A549 (cell line): ENCODE results near the gene GNL3L. TPM values are rescaled to one million over a fixed set of nuclear protein-coding genes. Genes with fewer than 3 reads are reported as not detected.
"Not testable (repeated sequence)": the region's sequence is repeated elsewhere in the genome, so short reads cannot be mapped to it uniquely, and the experiment has no call there.

Source experiments
- ATAC-seq, 2 experiments: fragments of 200-7000 bp in 1 of 2; fragments of >200 bp in 1 of 2; cut with Nextera tagmentation in 1 of 2; cut with Tn5 transposase in 1 of 2; 3 replicates each; pipeline versions ENCODE4 v1.8.0 to v1.9.1; 2018 to 2020; ENCODE audit warnings: mild to moderate bottlenecking in 1 of 2, moderate library complexity in 1 of 2
- CTCF ChIA-PET: fragments of 300-600 bp; sonication (Branson Sonifier 250); formaldehyde crosslinking; extraction: SDS; loops from one replicate; lab custom pipeline; 2021; ENCODE audit warnings: antibody characterized with exemption, inconsistent platforms; lab: Yijun Ruan, JAX
- POLR2A ChIA-PET: fragments of 350-600 bp; formaldehyde crosslinking; extraction: SDS; loops from one replicate; lab custom pipeline; 2021; ENCODE audit warnings: antibody characterized with exemption, inconsistent platforms; lab: Yijun Ruan, JAX
- DNase-seq, 2 experiments: peaks; one replicate each; pipeline versions ENCODE4 v3.0.0 to v3.0.0-alpha.2; 2011 to 2016; ENCODE audit warnings: low read depth in 1 of 2, low spot score in 1 of 2
- FAIRE-seq: peaks from 2 replicates; lab custom pipeline; 2011; peaks lifted over from hg19 to GRCh38; lab: Jason Lieb, UNC
- H3K27ac ChIP-seq, 2 experiments: fragments of >200 bp; sonication (Bioruptor Twin); formaldehyde crosslinking; 3 replicates each; pipeline ENCODE4 v1.5.1; 2016 to 2017
- H3K4me1 ChIP-seq: fragments of >200 bp; sonication (Bioruptor Twin); formaldehyde crosslinking; 3 replicates; pipeline ENCODE4 v1.6.1; 2016
- H3K4me2 ChIP-seq: fragments of >200 bp; sonication (Bioruptor Twin); formaldehyde crosslinking; 3 replicates; pipeline ENCODE4 v1.6.1; 2016
- H3K4me3 ChIP-seq: fragments of >200 bp; sonication (Bioruptor Twin); formaldehyde crosslinking; 3 replicates; pipeline ENCODE4 v1.5.1; 2016
- H3K9me3 ChIP-seq: fragments of >200 bp; sonication (Bioruptor Twin); formaldehyde crosslinking; 3 replicates; pipeline ENCODE4 v1.6.1; 2016
- CEBPB ChIP-seq, 2 experiments: fragments of >200 bp in 1 of 2; sonication (Bioruptor Twin) in 1 of 2; formaldehyde crosslinking in 1 of 2; IDR thresholded peaks; 2 replicates each; pipeline ENCODE4 v1.6.1; 2012 to 2016
- CHD4 ChIP-seq: fragments of 200-600 bp; sonication (generic); IDR thresholded peaks from 2 replicates; pipeline ENCODE4 v1.6.1; 2016; ENCODE audit warnings: antibody characterized with exemption, mild to moderate bottlenecking, borderline replicate concordance
- HEYL ChIP-seq: fragments of 250-450 bp; sonication (Bioruptor Pico); IDR thresholded peaks from 2 replicates; pipeline ENCODE4 v1.8.0; 2021; ENCODE audit warnings: mild to moderate bottlenecking, moderate library complexity
- JUNB ChIP-seq: fragments of >200 bp; sonication (Bioruptor Twin); formaldehyde crosslinking; IDR thresholded peaks from 2 replicates; pipeline ENCODE4 v1.6.1; 2016
- MAFK ChIP-seq: fragments of 450-650 bp; IDR thresholded peaks from 2 replicates; pipeline ENCODE4 v1.6.1; 2014; ENCODE audit not compliant: partially characterized antibody
- MAZ ChIP-seq: fragments of 150-350 bp; IDR thresholded peaks from 2 replicates; pipeline ENCODE4 v1.6.1; 2014; ENCODE audit warnings: antibody characterized with exemption, low read depth, low read length, borderline replicate concordance
- RAD21 ChIP-seq, 2 experiments: fragments of >200 bp in 1 of 2; sonication (Bioruptor Twin) in 1 of 2; formaldehyde crosslinking in 1 of 2; IDR thresholded peaks in 1 of 2; conservative IDR thresholded peaks in 1 of 2; 2 replicates in 1 of 2; 3 replicates in 1 of 2; pipeline ENCODE4 v1.6.1; 2012 to 2018; ENCODE audit warnings: inconsistent platforms in 1 of 2
- RCOR1 ChIP-seq: fragments of 150-350 bp; IDR thresholded peaks from 2 replicates; pipeline ENCODE4 v1.6.1; 2014; ENCODE audit warnings: antibody characterized with exemption, low read length, low read depth
- SMC3 ChIP-seq: fragments of >200 bp; sonication (Bioruptor Twin); formaldehyde crosslinking; IDR thresholded peaks from 3 replicates; pipeline ENCODE4 v1.6.1; 2018; ENCODE audit warnings: inconsistent platforms
- ZC3H11A ChIP-seq: fragments of 450-650 bp; IDR thresholded peaks from 2 replicates; pipeline ENCODE4 v1.6.1; 2014; ENCODE audit warnings: antibody characterized with exemption, mild to moderate bottlenecking
- ZFP36 ChIP-seq: fragments of 450-650 bp; IDR thresholded peaks from 2 replicates; pipeline ENCODE4 v1.6.1; 2014; ENCODE audit warnings: borderline replicate concordance; ENCODE audit not compliant: partially characterized antibody
- WGBS: methylation state at CpG from one replicate; pipeline ENCODE4 v1.1.6; 2017; ENCODE audit errors: missing lambda C conversion rate; 5-methylcytosine and 5-hydroxymethylcytosine counted together
- polyA plus RNA-seq, 4 experiments: library from polyadenylated mRNA; depleted of rRNA in 3 of 4; stranded (reverse); fragments of >200 nt; fragmentation: RNase III in 1 of 4; extraction: RNeasy Plus Mini Kit Qiagen cat#74134 plus additional on column Dnase treatment in 1 of 4; gene quantifications; 2 replicates in 3 of 4; 3 replicates in 1 of 4; pipeline ENCODE4 v1.2.3, GENCODE V29; 2011 to 2017
- TF ChIP-seq, protein P1 (sequence below): fragments of >200 bp; sonication (Bioruptor Twin); formaldehyde crosslinking; IDR thresholded peaks from 3 replicates; pipeline ENCODE4 v1.6.1; 2016
- TF ChIP-seq, protein P2 (sequence below): fragments of 200-600 bp; sonication (generic); IDR thresholded peaks from 2 replicates; pipeline ENCODE4 v1.6.1; 2016; ENCODE audit warnings: antibody characterized with exemption, mild to moderate bottlenecking, moderate library complexity
- TF ChIP-seq, protein P3 (sequence below): fragments of >200 bp; sonication (Bioruptor Twin); formaldehyde crosslinking; IDR thresholded peaks from 3 replicates; pipeline ENCODE4 v1.5.1; 2016
- TF ChIP-seq, protein P4 (sequence below): fragments of 250-450 bp; sonication (Bioruptor Pico); IDR thresholded peaks from 2 replicates; pipeline ENCODE4 v1.5.0; 2021; ENCODE audit warnings: mild to moderate bottlenecking, moderate library complexity, borderline replicate concordance

The GNL3L gene
- polyA plus RNA-seq, 2 of the 4 experiments (the other 2 are of a cell fraction), result 20.7 to 51.9 TPM

DNA sequence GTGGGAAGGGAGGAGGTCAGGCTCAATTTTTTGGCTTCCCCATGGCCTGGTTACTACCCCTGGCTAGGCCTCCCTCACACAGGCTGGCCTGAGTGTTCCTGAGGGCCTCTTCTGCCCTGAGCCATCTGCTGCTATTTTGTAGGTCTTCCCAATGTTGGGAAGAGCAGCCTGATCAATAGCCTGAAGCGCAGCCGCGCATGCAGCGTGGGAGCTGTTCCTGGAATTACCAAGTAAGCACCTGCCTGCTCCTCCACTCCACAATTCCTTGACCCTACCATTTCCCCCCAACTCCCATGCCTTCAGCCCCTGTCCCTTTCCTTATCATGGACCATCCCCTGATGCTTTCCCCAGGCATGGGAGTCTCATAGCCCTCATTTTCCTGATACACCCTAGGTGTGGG lies 20.8 kb downstream of the GNL3L start:
- POLR2A ChIA-PET, result interaction anchor here (0.9 kb wide), 1 partner anchor 21 kb away, joined by 4 read pairs; the partner anchor contains the start of gene GNL3L
- H3K4me1 ChIP-seq, result no peaks in the 10 kb centered on the region
- 97% methylated on average over 4 of the region's 4 CpGs for WGBS
- DNase-seq (no peak), ATAC-seq (no peak; a peak in 1 of 6 replicates), FAIRE-seq (no peak)
- no peak overlapping the region for H3K27ac ChIP-seq
- CTCF ChIA-PET, result no interaction called here
- H3K9me3 ChIP-seq, result no peaks in the 10 kb centered on the region
- H3K4me2 ChIP-seq, result no peak overlapping the region
- TF ChIP-seq, protein P1, sequence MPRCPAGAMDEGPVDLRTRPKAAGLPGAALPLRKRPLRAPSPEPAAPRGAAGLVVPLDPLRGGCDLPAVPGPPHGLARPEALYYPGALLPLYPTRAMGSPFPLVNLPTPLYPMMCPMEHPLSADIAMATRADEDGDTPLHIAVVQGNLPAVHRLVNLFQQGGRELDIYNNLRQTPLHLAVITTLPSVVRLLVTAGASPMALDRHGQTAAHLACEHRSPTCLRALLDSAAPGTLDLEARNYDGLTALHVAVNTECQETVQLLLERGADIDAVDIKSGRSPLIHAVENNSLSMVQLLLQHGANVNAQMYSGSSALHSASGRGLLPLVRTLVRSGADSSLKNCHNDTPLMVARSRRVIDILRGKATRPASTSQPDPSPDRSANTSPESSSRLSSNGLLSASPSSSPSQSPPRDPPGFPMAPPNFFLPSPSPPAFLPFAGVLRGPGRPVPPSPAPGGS, result no peak
- TF ChIP-seq CEBPB (IDR thresholded peaks at IDR 0.05) (no peak), CHD4 (no peak), MAFK (no peak), JUNB (no peak), RCOR1 (no peak), RAD21 (conservative IDR thresholded peaks at IDR 0.05 in 1 of 2, IDR thresholded peaks at IDR 0.05 in 1 of 2) (no peak), MAZ (no peak), HEYL (CRISPR knock-in tag) (no peak), ZC3H11A (no peak)
- TF ChIP-seq, protein P2, sequence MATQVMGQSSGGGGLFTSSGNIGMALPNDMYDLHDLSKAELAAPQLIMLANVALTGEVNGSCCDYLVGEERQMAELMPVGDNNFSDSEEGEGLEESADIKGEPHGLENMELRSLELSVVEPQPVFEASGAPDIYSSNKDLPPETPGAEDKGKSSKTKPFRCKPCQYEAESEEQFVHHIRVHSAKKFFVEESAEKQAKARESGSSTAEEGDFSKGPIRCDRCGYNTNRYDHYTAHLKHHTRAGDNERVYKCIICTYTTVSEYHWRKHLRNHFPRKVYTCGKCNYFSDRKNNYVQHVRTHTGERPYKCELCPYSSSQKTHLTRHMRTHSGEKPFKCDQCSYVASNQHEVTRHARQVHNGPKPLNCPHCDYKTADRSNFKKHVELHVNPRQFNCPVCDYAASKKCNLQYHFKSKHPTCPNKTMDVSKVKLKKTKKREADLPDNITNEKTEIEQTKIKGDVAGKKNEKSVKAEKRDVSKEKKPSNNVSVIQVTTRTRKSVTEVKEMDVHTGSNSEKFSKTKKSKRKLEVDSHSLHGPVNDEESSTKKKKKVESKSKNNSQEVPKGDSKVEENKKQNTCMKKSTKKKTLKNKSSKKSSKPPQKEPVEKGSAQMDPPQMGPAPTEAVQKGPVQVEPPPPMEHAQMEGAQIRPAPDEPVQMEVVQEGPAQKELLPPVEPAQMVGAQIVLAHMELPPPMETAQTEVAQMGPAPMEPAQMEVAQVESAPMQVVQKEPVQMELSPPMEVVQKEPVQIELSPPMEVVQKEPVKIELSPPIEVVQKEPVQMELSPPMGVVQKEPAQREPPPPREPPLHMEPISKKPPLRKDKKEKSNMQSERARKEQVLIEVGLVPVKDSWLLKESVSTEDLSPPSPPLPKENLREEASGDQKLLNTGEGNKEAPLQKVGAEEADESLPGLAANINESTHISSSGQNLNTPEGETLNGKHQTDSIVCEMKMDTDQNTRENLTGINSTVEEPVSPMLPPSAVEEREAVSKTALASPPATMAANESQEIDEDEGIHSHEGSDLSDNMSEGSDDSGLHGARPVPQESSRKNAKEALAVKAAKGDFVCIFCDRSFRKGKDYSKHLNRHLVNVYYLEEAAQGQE, result no peak
- TF ChIP-seq, protein P3, sequence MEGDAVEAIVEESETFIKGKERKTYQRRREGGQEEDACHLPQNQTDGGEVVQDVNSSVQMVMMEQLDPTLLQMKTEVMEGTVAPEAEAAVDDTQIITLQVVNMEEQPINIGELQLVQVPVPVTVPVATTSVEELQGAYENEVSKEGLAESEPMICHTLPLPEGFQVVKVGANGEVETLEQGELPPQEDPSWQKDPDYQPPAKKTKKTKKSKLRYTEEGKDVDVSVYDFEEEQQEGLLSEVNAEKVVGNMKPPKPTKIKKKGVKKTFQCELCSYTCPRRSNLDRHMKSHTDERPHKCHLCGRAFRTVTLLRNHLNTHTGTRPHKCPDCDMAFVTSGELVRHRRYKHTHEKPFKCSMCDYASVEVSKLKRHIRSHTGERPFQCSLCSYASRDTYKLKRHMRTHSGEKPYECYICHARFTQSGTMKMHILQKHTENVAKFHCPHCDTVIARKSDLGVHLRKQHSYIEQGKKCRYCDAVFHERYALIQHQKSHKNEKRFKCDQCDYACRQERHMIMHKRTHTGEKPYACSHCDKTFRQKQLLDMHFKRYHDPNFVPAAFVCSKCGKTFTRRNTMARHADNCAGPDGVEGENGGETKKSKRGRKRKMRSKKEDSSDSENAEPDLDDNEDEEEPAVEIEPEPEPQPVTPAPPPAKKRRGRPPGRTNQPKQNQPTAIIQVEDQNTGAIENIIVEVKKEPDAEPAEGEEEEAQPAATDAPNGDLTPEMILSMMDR, result no peak
- no peak overlapping the region for H3K4me3 ChIP-seq

DNA sequence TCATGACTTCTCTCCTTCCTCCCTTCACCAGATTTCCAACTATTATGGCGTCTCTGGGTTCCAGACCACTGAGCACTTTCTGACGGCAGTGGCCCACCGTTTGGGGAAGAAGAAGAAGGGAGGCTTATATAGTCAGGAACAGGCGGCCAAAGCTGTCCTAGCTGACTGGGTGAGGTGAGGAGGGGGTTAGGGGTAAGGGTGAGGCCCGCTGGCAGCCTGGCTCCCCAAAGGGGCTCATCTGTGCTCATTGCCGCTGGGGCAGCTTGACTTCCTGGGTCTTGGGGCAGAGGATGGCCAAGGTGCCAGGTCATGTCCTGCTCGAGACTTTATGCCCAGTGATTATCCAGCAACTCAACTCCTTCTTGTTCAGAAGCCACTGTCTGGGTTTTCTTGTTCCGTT lies 21.8 kb downstream of the GNL3L start:
- H3K4me2 ChIP-seq, result no peak overlapping the region

GRCh38 chrX:54555006-54555405 lies 25.0 kb downstream of the GNL3L start:
- ATAC-seq, H3K27ac ChIP-seq, FAIRE-seq, POLR2A ChIA-PET, H3K9me3 ChIP-seq, H3K4me2 ChIP-seq, H3K4me3 ChIP-seq, DNase-seq, H3K4me1 ChIP-seq: not testable (repeated sequence)
- WGBS, result 96% methylated on average over 7 of the region's 7 CpGs
- CTCF ChIA-PET, result interaction anchor here (1.3 kb wide), 1 partner anchor 11 kb away, joined by 3 read pairs; no protein-coding TSS in a partner anchor

More for the DNA sequence above, 21.8 kb downstream of the GNL3L start:
- Histone ChIP-seq H3K4me3 (no peak overlapping the region), H3K4me1 (no peaks in the 10 kb centered on the region), H3K27ac (no peak overlapping the region), H3K9me3 (no peaks in the 10 kb centered on the region)
- CTCF ChIA-PET, result no interaction called here
- ATAC-seq (no peak), FAIRE-seq (no peak), DNase-seq (no peak)
- no peak for TF ChIP-seq SMC3
- no peak for TF ChIP-seq ZFP36
- no peak for TF ChIP-seq ZC3H11A
- TF ChIP-seq, protein P4, sequence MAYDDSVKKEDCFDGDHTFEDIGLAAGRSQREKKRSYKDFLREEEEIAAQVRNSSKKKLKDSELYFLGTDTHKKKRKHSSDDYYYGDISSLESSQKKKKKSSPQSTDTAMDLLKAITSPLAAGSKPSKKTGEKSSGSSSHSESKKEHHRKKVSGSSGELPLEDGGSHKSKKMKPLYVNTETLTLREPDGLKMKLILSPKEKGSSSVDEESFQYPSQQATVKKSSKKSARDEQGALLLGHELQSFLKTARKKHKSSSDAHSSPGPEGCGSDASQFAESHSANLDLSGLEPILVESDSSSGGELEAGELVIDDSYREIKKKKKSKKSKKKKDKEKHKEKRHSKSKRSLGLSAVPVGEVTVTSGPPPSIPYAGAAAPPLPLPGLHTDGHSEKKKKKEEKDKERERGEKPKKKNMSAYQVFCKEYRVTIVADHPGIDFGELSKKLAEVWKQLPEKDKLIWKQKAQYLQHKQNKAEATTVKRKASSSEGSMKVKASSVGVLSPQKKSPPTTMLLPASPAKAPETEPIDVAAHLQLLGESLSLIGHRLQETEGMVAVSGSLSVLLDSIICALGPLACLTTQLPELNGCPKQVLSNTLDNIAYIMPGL, result no peak
- 92% methylated on average over 8 of the region's 8 CpGs for WGBS
- POLR2A ChIA-PET, result no interaction called here
